Heart left ventricle (tissue), 16 donors: ENCODE measurements around the gene IGSF10. TPM values are rescaled to one million over a fixed set of nuclear protein-coding genes. Genes with fewer than 3 reads are reported as not detected.
A peak's percentile ranks its signal among the peaks of the same experiment; 100 is the strongest.
"Not testable (repeated sequence)": the region's sequence is repeated elsewhere in the genome, so short reads cannot be mapped to it uniquely, and the experiment has no call there.

Source experiments
- ATAC-seq, 4 donors: fragments of 200-7000 bp; cut with Tn5 transposase; one replicate each; pipeline ENCODE4 v1.9.1; 2020 to 2022; ENCODE audit warnings: moderate library complexity in 4 of 4, mild to moderate bottlenecking in 3 of 4, moderate number of reproducible peaks in 1 of 4
- DNase-seq, 5 donors: peaks; one replicate each; pipeline ENCODE4 v3.0.0-alpha.2; 2020
- H3K27ac ChIP-seq, 12 donors: fragments of 200-600 bp; sonication (generic) in 4 of 12; one replicate each; pipeline versions ENCODE4 v1.5.0 to v1.8.0; 2016 to 2022; ENCODE audit warnings: mild to moderate bottlenecking in 2 of 12
- H3K27me3 ChIP-seq, 9 donors: fragments of 200-600 bp; sonication (generic) in 2 of 9; one replicate each; pipeline versions ENCODE4 v1.5.1 to v1.8.0; 2016 to 2022; ENCODE audit warnings: mild to moderate bottlenecking in 3 of 9
- H3K36me3 ChIP-seq, 9 donors: fragments of 200-600 bp; sonication (generic) in 2 of 9; one replicate each; pipeline versions ENCODE4 v1.5.0 to v1.8.0; 2018 to 2022; ENCODE audit warnings: mild to moderate bottlenecking in 2 of 9
- H3K4me1 ChIP-seq, 12 donors: fragments of 200-600 bp; sonication (generic) in 4 of 12; one replicate each; pipeline versions ENCODE4 v1.5.0 to v1.8.0; 2016 to 2022; ENCODE audit warnings: mild to moderate bottlenecking in 3 of 12
- H3K4me3 ChIP-seq, 12 donors: fragments of 200-600 bp; sonication (generic) in 4 of 12; one replicate each; pipeline versions ENCODE4 v1.5.0 to v1.8.0; 2017 to 2022; ENCODE audit warnings: mild to moderate bottlenecking in 9 of 12, moderate library complexity in 4 of 12
- H3K9me3 ChIP-seq, 12 donors: fragments of 200-600 bp; sonication (generic) in 4 of 12; one replicate each; pipeline versions ENCODE4 v1.5.0 to v1.8.0; 2016 to 2022; ENCODE audit warnings: mild to moderate bottlenecking in 1 of 12
- CTCF ChIP-seq, 12 donors: fragments of 200-600 bp; sonication (generic) in 4 of 12; IDR thresholded peaks; one replicate each; pipeline versions ENCODE4 v1.5.0 to v1.8.0; 2018 to 2022; ENCODE audit warnings: antibody characterized with exemption in 12 of 12, mild to moderate bottlenecking in 5 of 12
- POLR2A ChIP-seq, 2 donors: fragments of 450-650 bp; IDR thresholded peaks; one replicate each; pipeline ENCODE4 v1.6.1; 2017; ENCODE audit warnings: antibody characterized with exemption in 2 of 2, mild to moderate bottlenecking in 2 of 2, moderate library complexity in 2 of 2
- WGBS, 4 donors: extraction: QIAGEN DNeasy Blood & Tissue Kit in 2 of 4; methylation state at CpG; one replicate each; pipeline versions ENCODE4 v1.1.5 to v1.1.7; 2013 to 2018; 5-methylcytosine and 5-hydroxymethylcytosine counted together
- intact Hi-C, 10 donors: fragments of 100-400 bp; cut with DNase I; formaldehyde crosslinking; loops; one replicate each; pipeline versions ENCODE4 v1.11.1 to v1.14.2; 2022
- long read RNA-seq, 3 donors: library from polyadenylated mRNA; unstranded; transcript quantifications; one replicate each; pipeline ENCODE4 v2.0.0, GENCODE V29; 2020 to 2021
- polyA plus RNA-seq, 2 donors: library from polyadenylated mRNA; stranded (reverse); fragments of 200-250 nt; gene quantifications; one replicate each; pipeline ENCODE4 v1.2.3, GENCODE V29; 2013
- total RNA-seq, 9 donors: library from RNA; depleted of rRNA in 2 of 9; stranded (reverse); fragments of >200 nt in 2 of 9; fragmentation: NEBNext Ultra II Directional in 3 of 9; extraction: Animal tissue kit (Norgen Biotek cat#: 25700) in 3 of 9; gene quantifications; one replicate each; pipeline versions ENCODE4 v1.1.0 to v1.2.4, GENCODE V29; 2016 to 2023
- donor health status: ischemic (EF 13 %, LVEDD 7.1; RV severe dilation, severe dysfunction).
- donor health status: healthy with polysubstance abuse.
- donor health status: DM: no; HTN: yes; CAD: no.
- donor health status: DM: no; HTN: no; CAD: no.
- donor health status: ischemic (EF 25% LVEDD 6.9; RV normal size, moderate dysfunction).
- donor health status: ischemic (EF 25% LVEDD 5.7; RV mildly dilated, moderate dysfunction).
- donor health status: healthy.
- donor health status: DM: yes; HTN: yes; CAD: no.
- donor health status: ischemic (EF 35%, LVEDD 5.7; RV mildly dilated, moderate dysfunction).
- donor health status: nonischemic (EF 11% LVEDD 7.7; RV severe dilation, severe dysfunction).
- donor health status: DM: yes; HTN: yes; CAD: no.
- donor health status: PGD.
- donor health status: ischemic (EF 29% LVEDD 5.4; RV normal size, mild dysfunction).
- donor health status: nonischemic (EF 23%, LVEDD 6.1; RV moderate dilation, normal function).

The IGSF10 gene
- total RNA-seq (1 to 10 TPM in 7 of 9 donors, under 1 TPM in 2; 0.53 to 8.8 (median 1.6) TPM), polyA plus RNA-seq (under 1 TPM; 0.36 to 0.88 TPM)
- long read RNA-seq, donor 1 = 0 reads
- long read RNA-seq, donor 2 = 0 reads
- long read RNA-seq, donor 3 = 0 reads

DNA sequence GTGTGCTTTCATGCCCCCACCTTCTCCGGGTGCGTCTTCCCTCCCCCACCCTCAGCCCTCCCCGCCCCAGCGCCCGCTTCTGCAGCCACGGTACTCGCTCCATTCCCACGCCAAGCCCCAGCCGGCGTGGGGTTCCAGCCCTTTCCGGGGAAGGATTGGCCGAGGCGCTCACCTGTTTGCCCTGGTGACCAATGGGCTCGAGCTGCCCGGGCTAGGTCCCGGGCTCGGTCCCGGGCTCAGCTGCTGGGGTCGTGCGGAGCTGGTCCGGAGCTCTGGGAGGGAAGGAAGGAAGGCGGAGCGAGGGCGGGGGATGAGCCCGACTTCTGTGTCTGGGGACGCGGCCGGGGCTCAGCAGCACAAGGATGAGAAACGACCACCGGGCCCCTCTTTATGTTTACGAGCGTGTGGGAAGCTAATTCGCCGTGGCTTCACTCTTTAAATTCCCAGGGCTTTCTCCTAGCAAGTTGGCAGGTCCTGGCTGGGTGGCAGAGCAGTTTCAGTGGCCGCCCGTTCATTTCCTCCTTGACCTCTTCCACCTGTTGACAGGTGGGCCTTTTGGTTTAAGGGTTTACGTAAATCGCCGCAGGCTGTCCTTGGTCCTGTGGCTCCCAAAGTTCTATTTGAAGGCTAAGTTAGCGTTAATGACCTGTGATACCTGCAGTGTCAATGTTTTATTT lies at the start of gene IGSF10:
Gene IGSF10, minus strand, starts transcription at position 288 of the 677 bp plus-strand sequence. CDS start 2,352 bp downstream, outside the sequence.
- peak within 1 kb of the TSS; percentile 24 to 68 (median 50) for H3K4me3 ChIP-seq
- H3K27me3 ChIP-seq = peaks cover 0 to 19% (median 8%) of the 10 kb centered on the region in 9 donors
- H3K36me3 ChIP-seq = no peaks in the 10 kb centered on the region
- H3K9me3 ChIP-seq = no peaks in the 10 kb centered on the region
- TF ChIP-seq POLR2A (IDR thresholded peaks at IDR 0.05) (no peak), CTCF (IDR thresholded peaks at IDR 0.05) (no peak)
- peak; percentile 45 to 71 (median 61) for ATAC-seq
- DNase-seq = peak in 3 of 5 donors; percentile 14 to 60 (median 24)
- WGBS, 4 donors = 9 to 28% (median 12%) methylated on average over 37 to 40 of the region's 40 CpGs
- H3K4me1 ChIP-seq = peaks cover 0 to 7% (median 0%) of the 10 kb centered on the region in 12 donors
- intact Hi-C loops = loop anchor here in 1 of 10 donors (10.0 kb wide), 1 partner anchor 374 kb away; no protein-coding TSS in a partner anchor
- H3K27ac ChIP-seq = peak within 1 kb of the TSS in 3 of 12 donors; percentile 2 to 31 (median 20)

GRCh38 chr3:151509468-151510135 lies 48.7 kb upstream of the IGSF10 start:
- H3K9me3 ChIP-seq, H3K27me3 ChIP-seq, H3K27ac ChIP-seq, H3K4me1 ChIP-seq, H3K4me3 ChIP-seq, H3K36me3 ChIP-seq, ATAC-seq, DNase-seq, intact Hi-C loops: not testable (repeated sequence)
- 83 to 97% (median 91%) methylated on average over 11 of the region's 11 CpGs for WGBS, 4 donors

DNA sequence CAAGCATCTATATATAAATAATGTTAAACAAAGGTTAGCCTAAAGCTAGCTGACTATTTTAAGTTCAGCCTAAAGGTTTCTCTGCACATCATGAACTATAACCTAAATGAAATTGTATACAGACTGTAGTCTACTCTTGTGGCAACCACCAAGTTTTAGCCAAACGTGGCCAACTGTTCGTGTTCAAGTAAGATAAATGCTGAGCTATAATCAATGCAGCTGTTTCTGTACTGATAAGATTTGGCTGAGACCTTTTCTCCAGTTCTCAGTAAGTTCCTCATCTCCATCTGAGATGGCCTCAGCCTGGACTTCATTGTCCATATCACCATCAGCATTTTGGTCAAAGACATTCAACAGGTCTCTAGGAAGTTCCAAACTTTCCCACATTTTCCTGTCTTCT lies 43.7 kb upstream of the IGSF10 start:
- Histone ChIP-seq H3K4me1 (peaks cover 0 to 22% (median 0%) of the 10 kb centered on the region in 12 donors), H3K4me3 (no peak overlapping the region), H3K36me3 (no peaks in the 10 kb centered on the region), H3K27ac (no peak overlapping the region), H3K9me3 (no peaks in the 10 kb centered on the region), H3K27me3 (no peaks in the 10 kb centered on the region)
- intact Hi-C loops = no loop called here
- TF ChIP-seq POLR2A (IDR thresholded peaks at IDR 0.05) = no peak
- ATAC-seq (no peak), DNase-seq (no peak)
- WGBS, 4 donors = 36 to 48% (median 38%) methylated on average over 2 of the region's 2 CpGs

DNA sequence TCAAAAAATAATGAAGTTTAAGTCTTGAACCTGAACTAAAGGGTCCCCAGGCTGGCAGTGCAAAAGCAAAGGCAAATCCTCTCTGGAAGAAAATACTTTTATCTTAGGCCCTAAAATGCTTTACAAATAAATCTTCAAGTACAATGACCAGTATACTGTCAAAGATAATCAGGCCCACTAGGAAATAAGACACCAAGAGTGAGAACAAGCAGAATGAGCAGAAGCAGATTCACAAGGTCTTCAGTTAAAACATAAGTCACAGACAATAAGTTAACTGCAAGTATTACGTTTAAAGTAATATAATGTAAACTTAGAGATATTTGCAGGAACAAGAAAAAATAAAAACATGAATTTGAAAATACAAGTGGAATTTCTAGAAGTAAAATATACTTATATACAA lies 42.2 kb upstream of the IGSF10 start:
- 68 to 78% (median 72%) methylated on average over 1 of the region's 1 CpG for WGBS, 4 donors
- no peaks in the 10 kb centered on the region for H3K9me3 ChIP-seq
- no peaks in the 10 kb centered on the region for H3K36me3 ChIP-seq
- no peak overlapping the region for H3K4me3 ChIP-seq
- intact Hi-C loops = no loop called here
- no peak for ATAC-seq
- peak overlapping the region in 8 of 12 donors; percentile 17 to 72 (median 61) for H3K27ac ChIP-seq
- no peak for DNase-seq
- TF ChIP-seq CTCF (IDR thresholded peaks at IDR 0.05) = no peak
- no peak for TF ChIP-seq POLR2A (IDR thresholded peaks at IDR 0.05)
- H3K4me1 ChIP-seq = peaks cover 0 to 22% (median 0%) of the 10 kb centered on the region in 12 donors
- no peaks in the 10 kb centered on the region for H3K27me3 ChIP-seq
